GM18867 (cell line): ENCODE data around the gene PDE7B.

Source experiments
- ATAC-seq: cut with Tn5 transposase; IDR thresholded peaks from one replicate; pipeline ENCODE4 v1.9.1; 2021; ENCODE audit warnings: mild to moderate bottlenecking, moderate library complexity; ENCODE audit not compliant: unreplicated experiment

The PDE7B gene

DNA sequence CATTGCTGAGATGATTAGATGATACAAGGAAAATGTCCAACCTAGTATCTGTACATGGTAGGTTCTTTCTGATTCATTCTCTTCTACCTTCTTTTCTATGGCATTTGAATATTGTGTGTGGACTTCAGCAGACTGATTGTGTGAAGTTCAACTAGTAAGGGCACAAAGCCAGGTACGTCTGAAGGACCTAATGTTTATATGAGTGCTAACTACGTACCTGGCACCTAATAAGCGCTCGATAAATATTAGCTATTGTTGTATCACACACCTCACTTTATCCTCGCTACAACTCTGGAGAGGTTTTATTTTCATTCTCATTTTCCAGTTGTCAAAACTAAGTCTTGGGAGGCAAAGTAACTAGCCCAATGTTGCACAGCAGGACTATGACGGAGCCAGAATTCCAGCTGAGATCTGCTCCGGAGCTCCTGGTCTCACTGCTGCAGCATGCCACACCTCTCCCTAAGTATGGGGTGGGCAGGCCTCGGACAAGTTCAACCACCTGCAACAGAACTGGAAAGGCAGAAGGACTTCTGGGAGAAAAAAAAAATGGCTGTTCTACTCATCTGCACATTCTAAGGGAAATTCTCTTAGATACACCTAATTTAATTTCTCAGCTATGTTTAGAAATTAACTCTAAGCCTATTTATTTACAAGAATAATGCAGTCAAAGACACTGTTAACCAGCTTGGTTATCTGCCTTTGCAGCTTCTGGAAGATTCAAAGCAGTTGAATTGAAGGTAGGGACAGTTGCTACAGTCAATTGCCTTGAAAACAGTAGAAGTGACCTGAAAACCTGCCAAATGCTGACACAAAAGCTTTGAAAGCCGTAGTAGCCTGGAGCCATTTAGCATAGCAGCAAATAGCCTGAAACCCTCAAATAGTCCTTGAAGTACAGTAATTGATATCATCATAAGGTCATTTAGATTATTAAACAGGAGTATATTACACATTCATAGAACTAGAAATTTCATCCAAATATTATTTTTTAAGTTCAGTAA, 165.0 kb downstream of the PDE7B start:
- ATAC-seq = no peak

DNA sequence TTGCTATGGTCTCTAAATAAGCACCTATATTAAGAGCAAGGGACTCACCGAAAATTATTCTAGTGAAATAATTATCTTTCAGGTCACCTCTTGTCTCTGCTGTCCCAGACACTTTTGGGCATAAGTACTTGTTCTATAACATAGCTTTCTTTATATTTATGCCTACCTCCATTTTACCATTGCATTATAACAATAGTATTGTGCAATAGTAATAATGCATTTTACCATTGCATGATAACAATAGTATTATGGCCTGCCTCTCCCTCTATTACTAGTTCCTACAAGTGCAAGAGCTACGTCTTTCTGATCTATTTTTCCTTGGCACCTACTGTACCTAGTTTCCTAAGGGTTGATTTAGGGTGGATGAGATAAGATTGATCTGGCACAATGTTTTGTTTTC, 169.2 kb downstream of the PDE7B start:
- ATAC-seq = no peak

DNA sequence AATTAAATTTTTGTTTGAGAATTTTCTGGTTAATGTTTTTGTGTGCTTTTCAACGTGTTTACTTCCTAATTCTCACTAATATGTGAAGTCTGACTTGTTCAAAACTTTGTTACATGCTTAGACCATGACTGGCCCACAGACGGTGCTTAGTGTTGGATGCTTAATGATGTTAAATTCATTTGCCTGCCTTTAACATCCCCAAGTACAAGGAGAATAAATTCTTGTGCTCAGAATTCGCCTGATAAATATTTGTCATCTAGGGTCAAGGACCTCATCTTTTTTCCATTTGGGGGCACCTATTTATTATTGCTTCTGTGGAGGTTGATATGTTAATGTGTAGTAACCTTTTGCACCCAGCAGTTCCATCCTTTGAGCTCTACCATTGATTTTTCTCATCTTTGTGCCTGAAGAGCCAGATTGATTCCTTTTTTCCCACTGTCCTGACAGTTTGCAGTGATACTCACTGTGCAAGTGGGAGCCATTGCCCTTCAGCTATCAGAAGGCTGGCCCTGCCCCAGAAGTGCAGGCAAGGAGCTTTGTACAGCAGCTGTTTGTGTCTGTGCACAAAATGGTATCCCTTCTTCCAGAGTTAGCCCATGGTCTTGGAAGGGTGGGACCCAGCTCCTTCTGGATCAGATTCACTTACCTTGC, 170.8 kb downstream of the PDE7B start:
- ATAC-seq = no peak

DNA sequence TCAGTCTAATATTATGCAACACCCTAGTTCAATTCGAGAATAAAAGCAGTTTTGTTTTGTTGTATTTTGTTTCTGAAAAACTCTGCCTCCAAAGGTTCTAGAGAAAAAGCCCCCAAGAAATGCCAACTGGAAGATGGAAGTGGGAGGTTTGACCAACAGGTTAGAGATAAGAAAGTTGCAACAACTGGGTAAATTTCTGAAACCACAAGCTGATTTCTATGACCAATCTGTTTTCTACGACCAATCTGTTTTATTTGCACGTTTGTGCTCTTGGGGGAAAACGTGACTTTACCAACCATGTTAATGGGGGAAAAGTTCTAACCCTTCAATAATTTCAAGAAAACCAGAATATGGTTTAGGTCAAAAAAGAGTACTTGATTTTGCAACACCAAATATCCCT, 173.2 kb downstream of the PDE7B start:
- no peak for ATAC-seq

GRCh38 chr6:136025736-136026135, 174.2 kb downstream of the PDE7B start:
- no peak for ATAC-seq

- ATAC-seq = no peak
Measured at GRCh38 chr6:136030131-136030530, 178.6 kb downstream of the PDE7B start.

- ATAC-seq = no peak
Measured at GRCh38 chr6:136031982-136032381, 180.5 kb downstream of the PDE7B start.

- no peak for ATAC-seq
Measured at GRCh38 chr6:136033416-136033815, 181.9 kb downstream of the PDE7B start.

DNA sequence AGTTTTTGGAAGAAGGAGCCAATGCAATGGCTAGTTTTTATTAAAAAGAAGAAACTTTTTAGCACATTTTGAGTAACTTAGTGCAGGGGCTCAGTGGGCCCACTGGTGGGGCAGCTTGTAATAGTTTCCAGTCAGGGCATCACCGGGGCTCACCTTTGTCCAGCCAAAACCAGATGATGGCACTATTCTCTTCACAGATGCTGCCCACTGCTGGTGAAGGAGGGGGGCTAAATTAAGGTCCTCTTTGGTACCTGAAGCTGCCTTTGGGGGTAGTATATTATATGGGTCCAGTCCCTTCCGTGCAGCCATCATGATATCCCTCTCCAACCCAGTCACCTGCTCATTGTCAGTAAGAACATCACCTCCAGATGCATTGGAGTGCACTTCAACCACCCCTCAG, 182.9 kb downstream of the PDE7B start:
- ATAC-seq = no peak

DNA sequence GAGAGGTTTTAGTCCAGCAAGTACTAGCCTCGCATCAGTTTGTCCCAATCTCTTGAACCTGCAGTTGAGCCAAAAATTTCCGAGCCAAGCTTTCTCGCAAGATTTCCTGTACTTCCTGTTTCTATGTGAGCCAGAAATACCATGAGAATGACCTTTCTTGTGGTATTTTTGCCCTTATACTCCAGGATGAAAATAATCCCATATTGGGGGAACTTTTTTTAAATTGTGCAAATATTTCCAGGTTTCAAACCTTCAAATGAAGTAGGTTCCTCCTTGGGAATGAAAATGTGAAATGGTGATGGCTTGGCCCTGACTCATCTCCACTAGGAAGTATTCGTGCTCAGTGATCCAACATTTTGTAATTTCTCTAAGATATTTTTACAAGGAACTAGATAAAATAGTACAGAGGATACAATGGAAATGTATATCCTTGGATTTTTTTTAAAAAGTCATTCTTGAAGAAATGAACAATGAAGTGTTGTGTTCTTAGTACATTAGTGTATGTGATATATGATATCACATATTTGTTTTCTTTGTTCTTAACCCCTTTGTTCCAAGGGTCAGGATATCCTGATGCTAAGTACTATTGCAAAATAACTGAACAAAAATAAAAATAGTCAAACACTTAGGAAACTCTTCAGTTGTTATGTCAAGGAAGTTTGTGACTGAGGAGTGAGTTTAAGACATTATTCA, 184.0 kb downstream of the PDE7B start:
- ATAC-seq = no peak

- ATAC-seq = no peak
Measured at GRCh38 chr6:136036071-136036380, 184.5 kb downstream of the PDE7B start.

GRCh38 chr6:136036601-136037000, 185.1 kb downstream of the PDE7B start:
- ATAC-seq = no peak

- peak; percentile 41 for ATAC-seq
Measured at GRCh38 chr6:136037242-136037875, 185.9 kb downstream of the PDE7B start.

- ATAC-seq = no peak
Measured at GRCh38 chr6:136037876-136038460, 186.5 kb downstream of the PDE7B start.

GRCh38 chr6:136038531-136038930, 187.0 kb downstream of the PDE7B start:
- no peak for ATAC-seq

DNA sequence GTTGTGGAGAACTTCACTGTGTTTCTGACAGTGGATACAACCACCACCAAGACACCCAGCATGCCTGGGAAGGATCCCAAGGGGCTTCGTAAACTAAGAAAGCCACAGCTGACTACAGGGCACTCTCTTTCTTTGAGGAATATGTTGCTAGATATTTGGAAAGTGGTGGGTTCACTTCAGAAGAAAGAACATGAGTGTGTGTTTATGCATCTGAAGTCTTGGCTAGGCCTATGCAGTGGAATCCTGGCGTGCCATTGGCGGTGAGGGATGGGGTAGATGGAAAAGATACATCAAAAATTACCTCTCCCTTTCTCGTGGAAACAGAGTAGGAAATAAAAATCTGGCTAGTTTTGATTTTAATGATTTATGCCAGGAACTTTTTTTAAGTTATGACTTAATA, 187.7 kb downstream of the PDE7B start:
- ATAC-seq = no peak

DNA sequence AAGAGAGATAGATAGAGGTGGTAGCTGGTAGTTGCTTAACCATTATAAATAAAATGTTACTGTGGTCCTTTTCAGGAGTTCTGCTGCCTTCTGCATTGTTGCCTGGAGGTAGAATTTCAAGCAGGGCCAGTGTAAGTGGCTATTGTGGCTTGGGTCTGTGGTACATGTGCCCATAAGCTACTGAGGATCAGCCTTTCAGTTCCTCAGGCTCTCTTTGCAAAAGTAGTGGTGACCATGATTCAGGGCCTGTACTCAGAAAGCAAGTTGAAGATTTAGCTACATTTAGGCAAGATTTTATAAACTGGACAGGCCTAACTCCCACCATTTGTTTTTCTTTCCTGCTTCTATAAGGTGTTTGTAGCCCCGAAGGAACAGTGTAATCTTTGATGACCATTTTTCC, 199.0 kb downstream of the PDE7B start:
- no peak for ATAC-seq

- ATAC-seq = no peak
Measured at GRCh38 chr6:136051140-136051775, 199.8 kb downstream of the PDE7B start.

GRCh38 chr6:136052031-136052430, 200.5 kb downstream of the PDE7B start:
- no peak for ATAC-seq

DNA sequence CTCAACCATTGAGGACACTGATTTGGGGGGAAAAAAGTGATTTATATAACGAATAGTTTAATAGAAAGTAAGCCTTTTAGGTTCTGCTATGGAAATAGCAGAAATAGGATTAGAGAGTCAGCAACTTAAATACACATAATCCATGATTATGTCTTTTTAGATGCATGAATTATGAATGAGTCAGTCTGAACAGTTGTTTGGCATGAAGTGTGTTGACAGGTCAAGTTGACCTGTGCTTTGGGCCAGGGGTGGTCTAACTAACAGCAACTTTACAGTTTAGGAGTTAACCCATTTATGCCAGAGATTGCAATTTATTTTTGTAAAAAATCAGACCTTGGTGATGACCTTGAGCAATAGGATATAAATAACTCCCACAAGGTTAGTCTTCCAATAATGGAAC, 207.4 kb downstream of the PDE7B start:
- no peak for ATAC-seq
